ENCODE measurements around the gene COL13A1.

COL13A1 gene

DNA sequence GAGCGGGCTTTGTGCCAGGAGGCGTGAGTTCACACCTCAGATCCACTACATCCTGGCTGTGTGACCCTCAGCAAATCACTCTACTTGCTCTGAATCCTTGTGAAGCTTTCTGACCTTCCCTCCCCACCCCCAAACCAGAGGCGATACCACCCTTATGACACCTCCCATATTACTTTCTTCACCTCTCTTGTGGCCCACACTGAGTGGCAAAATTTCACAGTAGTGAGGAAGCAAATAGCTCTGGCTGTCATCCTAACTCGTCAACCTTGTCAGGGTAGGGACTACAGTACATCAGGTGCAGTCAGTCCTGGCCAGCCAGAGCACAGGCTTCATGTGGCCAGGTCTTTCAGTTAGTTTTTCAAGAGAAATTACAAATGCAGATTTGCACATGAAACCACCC, 19.1 kb downstream of the COL13A1 start:
- DNase-seq: no peak

DNA sequence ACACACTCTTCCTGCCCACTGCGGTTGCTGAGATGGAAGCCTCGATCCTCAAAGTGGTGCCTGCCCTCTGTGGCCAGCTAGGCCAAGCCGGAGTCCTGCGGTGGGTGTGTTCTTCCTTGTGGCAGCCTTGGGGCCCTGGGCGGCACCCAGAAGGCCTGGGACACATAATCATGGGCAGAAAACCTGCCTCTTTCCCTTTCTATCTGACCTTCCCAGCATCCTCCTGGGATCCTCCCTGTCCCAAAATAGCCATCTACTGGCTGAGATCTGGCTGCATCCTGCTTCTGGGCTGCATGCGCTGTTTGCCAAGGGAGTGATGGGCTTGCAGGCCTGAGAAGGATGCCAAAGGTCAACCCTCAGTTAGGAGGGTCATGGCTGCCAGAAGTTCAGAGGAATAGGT, 23.9 kb downstream of the COL13A1 start:
- no peak for DNase-seq

DNA sequence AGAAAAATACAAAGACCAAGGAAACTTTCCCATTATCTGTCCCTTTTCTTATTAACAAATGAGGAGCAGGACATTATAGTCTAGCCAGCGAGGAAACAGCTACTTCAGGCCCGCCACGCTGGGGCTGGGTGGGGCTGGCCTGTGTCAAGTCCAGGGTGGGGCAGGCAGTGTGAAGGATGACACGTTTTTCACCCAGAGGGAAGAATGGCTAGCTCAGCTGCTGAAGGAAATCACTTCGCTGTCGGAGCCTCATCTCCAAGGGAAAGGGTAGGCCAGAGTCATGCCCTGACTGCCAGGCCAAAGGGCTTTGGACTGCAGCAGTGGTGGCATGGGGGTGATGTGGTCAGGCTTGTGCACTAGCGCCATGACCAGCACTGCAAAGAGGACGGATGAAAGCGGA, 24.4 kb downstream of the COL13A1 start:
- no peak for DNase-seq

DNA sequence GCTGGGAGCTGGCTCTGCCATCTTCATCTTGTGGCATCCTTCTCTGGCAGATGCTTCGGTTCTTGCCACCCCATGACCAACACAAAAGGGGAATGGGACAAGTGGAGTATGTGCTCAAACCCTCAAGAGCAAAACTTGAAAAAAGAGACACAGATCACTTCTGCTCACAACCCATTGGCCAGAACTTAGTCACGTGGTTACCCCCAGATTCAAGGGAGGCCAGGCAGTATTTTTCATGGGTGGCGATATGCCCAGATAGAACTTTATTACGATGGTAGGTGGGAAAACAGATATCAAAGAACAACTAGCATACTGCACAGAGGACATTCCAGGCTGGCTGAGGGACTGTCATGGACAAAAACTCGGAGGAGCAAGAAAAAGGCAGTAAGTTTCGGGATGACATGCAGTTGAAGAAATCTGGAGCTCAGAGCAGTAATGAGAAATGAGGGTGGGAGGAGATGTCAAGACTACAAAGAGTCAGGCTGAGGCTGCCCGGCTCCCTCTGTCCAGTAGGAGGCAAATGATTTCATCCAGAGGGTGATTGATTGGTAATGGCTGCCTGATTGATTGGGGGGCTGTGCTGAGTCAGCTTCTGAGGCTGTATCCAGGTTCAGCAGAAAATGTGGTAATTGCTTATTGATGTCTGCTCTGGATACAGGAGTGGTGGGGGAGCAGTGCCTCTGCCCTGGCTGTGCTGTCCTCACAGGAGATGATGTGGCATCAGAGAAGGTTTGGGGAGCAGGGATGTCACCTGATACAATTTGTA, 25.3 kb downstream of the COL13A1 start:
- DNase-seq: no peak

DNA sequence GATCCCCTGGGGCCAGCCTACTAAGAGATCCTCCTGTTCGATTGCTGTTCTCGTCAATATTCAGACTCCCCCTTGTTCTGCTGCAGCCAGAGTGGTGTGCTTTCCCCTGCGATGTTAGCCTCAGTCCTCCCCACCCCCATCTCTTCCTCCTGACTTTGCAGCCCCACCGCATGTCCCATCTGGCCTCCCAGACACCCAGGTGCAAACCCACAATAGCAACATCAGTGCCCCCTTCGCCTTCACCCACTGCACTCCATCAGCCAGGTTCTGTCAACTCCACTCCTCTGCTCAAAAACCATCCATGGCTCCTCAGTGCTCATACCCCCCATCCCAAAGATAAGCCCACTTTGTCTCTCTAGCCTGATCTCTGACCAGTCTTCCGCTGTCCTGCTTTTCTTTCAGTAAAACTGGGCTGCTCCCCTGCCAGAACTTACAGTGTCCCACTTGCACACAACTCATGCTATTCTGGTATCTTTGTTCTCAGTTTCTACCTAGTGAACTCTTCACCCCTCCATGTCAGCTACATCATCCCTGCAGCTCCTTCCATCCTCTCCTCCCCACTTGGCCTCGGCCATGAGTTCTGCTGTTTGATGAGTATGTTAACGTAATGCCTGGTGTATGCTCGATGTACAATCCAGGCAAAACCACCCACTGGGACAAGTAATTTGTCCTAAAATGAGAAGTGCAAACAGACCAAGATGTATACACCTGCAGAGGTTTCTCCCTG, 26.6 kb downstream of the COL13A1 start:
- DNase-seq: no peak

DNA sequence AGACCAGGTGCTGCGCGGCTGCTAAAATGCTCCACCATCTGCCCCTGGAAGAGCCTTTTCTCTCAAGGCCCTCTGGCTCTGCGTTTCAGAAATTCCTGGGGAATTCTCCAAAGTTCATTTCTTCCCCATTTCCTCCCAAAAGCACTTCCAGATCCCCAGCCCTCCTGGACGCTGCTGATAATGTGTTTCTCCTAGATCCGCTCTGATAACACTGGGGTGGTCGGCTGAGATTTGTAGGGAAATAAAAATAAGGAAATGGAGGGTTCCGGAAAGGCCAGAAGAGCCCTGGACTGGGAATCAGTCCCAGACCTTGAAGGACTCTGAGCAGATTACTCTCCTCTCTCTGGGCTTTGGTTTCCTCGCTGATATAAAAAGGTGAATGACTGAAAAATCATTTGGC, 28.1 kb downstream of the COL13A1 start:
- DNase-seq: no peak

DNA sequence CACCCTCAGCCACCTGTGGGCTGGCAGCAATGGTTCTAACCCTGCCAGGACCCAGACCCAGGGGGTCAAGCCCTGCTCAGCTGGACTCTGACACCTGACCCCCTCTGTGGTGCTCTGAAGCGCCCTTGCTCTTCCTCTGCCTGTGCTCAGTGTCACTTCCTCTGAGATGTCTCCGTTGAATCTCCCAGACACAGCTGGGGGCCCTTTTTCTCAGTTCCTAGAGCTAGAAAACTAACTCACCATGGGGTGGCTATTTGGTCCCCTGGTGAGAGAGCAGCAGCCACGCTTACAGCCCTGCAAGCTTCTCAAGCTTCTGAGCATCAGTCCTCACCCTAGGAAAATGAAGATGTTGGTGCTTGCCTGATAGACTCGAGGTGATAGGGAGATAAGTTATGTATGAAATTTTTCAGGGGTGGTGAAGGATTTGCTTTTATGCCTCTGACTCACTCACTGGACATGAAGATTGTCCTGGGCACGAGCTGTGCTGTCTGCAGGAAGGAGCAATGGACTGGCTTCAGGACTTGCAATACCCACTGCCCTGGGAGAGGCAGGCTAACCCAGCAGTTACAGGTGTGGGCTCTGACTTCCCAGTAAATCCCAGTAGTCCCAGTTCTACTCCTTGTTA, 29.6 kb downstream of the COL13A1 start:
- peak; percentile 28 for DNase-seq

DNA sequence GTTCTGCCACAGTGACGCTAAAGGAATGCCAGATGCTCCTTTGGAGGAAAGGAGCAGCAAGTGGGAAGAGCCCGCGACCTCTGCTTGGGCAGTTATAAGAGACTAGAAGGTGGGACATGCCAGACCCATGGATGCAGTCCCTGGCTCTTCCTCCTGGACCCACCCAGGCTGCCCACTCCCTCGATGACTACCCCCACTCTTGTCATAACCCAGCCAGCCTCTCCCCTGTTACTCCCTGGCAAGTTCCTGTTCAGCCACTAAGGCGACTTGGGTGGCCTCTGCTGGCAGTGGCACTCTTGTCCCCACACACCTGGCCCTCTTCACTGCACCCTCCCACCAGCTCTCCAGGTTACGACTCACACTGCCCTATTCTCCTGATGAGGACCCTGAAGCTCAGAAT, 33.5 kb downstream of the COL13A1 start:
- no peak for DNase-seq

DNA sequence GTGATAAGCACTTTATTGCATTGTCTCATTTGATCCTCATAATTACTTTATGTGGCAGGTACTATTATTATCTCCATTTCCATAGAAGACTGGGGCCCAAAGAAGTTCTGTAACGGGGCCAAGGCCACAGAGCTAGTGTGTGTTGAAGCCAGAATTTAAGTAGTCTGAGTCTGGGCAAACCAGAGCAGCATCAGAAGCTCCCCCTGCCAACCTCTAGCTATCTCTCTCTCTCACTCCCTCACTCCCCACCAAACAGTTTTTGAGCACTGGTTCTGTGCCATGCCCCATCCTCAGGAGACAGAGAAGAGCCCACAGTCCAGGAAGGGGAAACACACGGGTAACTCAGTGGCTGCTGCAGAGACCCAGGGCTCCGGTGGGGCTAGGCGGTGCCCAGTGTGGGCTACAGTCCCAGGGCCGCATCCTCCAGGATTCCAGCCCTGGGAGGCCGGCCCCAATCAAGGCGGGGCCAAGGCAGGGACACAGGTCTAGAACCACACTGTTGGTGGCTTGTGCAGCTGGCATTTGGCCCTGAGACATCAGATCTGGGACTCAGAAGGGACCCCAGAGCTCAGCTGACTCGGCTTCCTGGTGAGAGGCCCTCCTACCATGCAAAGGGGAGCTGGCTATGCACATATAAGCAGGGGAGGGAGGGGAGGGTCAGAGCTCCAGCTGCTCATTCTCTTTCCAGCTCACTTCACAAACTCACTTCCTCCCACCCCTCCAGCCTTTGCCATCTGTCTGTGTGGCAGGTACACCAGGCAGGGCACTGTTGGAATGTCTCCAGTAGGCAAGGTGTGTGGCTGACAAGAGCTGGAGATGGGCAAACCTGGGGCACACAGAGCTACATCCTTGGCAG, 34.4 kb downstream of the COL13A1 start:
- DNase-seq: no peak

DNA sequence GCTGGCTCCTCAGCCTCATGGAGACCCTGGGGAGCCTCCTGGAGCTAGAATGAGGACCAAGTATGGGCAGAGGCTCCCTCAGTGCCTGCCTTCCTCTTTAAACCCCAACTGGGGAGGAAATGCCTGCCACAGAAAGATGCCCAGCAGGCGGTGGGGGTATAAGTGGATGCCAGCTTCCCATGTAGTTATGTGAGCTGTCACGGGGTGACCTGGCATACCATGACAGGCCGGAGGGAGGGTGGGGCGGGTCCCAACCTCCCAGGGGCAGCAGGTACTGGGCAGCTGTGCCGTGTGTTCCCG, 35.0 kb downstream of the COL13A1 start:
- no peak for DNase-seq

DNA sequence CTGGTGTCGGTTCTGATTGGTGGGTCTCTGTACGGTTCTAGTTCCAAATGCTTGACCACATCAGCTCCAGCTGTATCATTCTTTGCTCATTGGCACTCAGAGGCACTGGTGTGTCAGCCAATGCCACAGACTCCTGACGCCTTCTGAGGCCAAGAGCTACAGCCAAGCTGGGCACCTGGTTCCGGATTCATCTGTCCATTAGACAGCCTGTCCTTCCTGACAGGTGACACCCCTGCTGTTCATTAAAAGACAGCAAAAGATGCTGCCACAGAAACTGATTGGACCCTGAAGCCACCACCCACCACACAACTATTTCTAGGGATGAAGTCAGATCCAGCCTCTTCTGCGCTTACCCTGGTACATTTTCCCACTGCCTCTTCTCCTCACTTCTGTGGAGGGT, 35.6 kb downstream of the COL13A1 start:
- DNase-seq: no peak

DNA sequence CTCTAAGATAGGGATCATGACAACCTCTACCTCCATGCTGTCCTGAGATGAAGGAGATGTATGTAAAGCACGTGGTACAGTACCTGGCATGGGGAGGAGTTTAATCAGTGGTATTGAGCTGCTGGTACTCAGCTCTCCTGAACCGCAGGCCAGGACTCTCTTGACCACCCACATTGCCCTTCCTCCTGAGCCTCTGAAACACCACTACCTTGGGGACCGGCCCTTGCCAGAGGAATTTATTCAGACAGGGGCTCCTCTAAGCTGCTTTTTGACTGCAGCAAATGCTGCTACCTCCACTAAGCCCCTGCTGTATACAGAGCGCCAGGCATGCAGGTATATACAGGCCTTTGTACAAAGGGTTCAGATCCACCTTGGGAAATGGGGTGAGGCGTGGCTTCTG, 36.7 kb downstream of the COL13A1 start:
- DNase-seq: no peak

DNA sequence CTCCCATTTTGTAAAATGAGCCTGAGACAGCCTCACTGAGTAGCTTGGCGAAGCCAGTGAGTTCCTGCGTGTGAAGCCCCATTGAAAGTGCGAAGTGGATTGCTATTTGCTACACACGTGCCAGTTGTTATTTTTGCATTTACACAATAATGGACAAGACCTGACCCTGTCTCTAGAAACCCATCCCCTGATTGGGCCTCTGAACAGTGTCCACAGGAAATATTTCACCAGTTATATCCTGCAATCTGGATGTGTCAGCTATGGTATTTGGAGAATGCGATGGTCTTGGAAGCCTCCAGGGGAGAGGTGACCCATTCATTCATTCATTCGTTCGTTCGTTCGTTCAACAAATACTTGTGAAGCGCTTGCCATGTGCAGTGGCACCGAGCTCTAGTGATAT, 37.1 kb downstream of the COL13A1 start:
- DNase-seq: peak; percentile 58

DNA sequence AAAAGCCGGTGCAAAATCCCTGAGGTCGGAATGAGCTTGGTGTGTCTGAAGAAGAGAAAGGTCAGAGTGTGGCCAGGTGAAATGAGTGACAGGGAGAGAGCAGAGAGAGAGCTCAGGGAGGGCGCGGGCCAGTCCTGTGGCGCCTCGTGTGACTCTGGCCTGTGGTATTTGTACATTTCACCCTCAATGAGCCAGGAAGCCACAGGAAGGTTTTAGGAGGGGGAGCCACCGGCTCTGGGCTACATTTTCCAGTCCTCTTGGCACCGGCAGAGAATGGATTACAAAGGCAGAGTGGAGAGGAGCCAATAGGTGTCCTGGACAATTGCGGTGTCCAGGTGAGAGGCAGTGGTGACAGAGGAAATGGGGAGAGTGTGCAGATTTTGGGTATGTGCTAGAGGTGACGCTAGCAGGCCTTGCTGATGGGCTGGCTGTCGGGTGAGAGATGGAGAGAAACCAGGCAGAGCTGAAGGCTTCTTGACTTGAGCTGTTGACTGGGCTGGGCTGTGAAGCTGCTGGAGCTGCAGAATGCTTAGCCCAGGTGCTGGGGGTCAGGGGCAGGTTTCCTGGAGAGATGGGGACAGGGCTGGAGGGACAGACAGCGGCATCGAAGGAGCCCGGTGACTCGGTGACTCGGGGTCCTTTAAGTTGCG, 38.1 kb downstream of the COL13A1 start:
- peak; percentile 63 for DNase-seq

DNA sequence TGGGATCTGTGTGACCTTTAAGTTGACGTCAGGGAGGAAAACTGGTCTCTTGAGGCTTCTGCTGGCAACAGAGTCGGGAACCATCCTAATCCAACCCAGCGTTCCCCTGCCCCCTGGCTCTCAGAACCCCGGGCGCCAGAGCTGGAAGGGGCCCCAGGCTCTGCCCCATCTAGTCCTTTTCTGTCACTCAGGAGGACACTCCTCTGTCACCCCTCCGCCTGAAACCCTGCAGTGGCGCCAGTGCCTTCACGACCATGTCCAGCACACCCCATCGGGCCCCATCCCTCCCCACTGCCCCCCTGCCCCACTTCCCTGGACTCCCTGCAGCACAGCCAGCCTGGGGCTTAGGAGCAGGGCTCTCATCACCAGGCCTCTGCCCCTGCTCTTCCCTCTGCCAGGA, 39.1 kb downstream of the COL13A1 start:
- DNase-seq: no peak

DNA sequence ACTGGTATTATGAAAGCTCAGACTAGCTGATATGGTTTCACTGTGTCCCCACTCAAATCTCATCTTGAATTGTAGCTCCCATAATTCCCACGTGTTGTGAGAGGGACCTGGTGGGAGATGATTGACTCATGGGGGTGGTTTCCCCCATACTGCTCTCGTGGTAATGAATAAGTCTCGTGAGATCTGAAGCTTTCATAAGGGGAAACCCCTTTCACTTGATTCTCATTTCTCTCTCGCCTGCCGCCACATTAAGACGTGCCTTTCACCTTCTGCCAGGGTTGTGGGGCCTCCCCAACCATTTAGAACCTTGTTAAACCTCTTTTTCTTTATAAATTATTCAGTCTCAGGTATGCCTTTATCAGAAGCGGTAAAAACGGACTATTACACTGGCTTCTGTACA, 40.3 kb downstream of the COL13A1 start:
- DNase-seq: no peak

DNA sequence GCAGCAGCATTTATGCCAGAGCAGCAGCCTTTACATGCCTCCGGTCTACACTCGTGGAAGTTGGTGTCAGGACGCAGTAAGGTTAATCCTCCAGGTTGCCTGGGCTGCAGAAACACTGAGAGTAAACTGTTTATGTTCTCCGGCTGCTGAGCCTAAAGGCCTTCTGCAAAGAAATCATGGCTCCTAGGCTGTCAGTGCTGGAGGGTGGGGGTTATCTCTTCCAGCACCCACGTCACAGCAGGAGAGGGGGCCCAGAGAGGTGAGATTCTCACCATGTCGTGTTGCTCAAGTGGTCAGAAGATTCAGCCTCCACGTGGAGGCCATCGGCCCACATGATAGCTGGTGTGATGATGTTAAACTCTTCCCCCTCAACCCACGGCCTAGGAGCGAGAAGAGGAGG, 41.2 kb downstream of the COL13A1 start:
- DNase-seq: no peak

DNA sequence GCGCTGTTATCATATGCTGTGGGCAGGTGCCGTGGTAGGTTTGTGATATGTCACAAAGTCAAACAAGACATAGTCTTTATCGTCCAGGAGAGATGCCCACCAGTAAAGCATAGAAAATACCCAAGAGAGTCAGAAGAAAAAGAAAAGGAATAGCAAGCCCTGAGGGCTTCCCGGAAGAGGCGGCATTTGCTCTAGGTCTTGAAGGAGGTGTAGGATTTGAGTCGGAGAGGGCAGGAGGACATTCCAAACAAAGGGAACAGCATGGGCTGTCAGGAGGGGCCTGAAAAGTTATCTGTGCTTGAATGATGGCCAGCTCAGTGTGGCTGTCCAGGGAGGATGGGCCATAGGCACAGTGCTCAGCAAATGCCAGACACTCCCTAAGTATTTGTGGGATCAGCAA, 42.2 kb downstream of the COL13A1 start:
- DNase-seq: no peak

DNA sequence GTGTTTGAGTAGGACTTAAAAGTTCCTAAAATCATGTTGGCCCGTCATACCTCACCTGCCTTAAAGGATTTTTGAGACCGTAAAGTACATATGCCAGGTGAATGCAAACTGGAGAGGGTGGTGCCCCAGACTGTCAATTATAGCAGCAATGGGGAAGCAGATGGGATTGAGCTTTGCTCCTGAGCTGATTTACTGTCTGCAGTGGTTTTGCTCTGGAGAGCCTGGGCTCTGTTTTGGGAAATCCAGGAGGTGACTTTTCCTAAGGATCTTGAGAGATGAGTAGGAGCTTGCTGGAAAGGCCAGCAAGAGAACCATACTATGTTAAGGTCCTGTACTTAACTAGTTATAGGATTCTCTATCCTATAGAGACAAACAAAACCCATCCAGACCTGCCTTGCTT, 43.0 kb downstream of the COL13A1 start:
- no peak for DNase-seq

DNA sequence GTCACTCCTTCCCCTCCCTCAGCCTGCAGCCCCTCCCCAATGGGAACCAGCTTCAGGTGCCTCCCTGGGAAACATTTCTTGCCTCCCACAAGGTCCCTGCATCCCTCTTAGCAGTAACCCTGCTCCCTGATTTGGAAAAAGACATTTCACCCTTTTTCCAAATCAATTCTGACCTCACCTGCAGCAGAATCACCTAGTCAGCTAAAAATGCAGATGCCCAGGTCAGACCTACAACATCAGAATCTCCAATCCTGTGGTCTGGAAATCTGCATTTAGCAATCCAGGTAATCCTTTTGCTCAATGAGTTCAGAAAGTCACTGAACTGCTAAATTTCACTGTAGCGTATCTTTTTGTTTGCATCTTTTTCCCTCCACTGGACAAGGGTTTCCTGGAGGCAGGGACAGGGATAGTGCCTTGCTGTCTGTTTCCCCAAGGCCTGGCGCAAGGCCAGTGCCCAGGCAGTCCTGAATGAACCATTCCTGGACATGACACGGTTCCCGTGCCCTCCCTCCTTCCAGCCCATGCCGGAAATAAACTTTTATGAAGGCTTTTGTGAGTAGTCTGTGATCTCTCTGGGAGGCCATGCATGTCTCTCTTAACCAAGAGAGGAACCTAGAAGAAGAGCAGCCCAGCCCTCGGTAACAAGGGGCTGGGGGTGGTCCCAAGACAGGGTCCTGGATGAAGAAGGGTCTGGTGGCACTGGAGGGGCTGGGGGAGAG, 44.0 kb downstream of the COL13A1 start:
- DNase-seq: peak; percentile 33

DNA sequence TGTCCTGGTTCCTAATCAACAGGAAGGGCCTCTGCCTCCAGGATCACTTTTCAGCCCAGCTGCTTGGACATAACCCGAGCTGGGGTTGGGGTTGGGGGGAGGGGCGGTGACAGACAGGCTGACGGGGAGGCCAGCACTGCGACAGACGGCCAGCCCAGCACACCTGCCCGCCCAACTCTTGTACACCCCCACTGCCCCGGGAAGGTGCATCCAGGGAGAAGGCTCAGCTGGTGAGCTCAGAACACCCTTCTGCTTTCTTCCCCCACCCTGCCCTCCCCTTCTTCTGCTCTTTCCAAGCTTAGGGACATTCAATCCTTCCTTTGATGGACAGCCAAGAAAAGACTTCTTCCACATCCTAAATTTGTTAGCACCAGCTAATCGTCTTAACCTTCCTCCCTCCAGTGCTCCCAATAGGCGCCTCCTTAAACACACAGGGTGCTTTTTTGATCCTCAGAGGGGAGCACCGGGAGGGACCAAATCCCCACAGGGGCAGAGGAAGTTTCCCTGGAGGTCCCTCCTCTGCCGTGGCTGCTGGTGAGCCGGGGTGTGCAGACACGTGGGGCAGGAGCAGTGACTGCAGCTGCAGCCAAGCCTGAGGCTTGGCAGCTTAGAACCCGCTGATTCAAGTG, 44.7 kb downstream of the COL13A1 start:
- no peak for DNase-seq

All from fibroblast of skin of abdomen (primary cell).